T follicular helper cell (primary cell): ENCODE data around the gene ADAMTS14.
A peak's percentile ranks its signal among the peaks of the same experiment; 100 is the strongest.
"Not testable (repeated sequence)": the region's sequence is repeated elsewhere in the genome, so short reads cannot be mapped to it uniquely, and the experiment has no call there.

Experiments used
- DNase-seq: peaks from one replicate; pipeline ENCODE4 v3.0.0-alpha.2; 2020; ENCODE audit warnings: low read depth

ADAMTS14 gene

GRCh38 chr10:70751991-70752390, 79.7 kb downstream of the ADAMTS14 start:
- DNase-seq = no peak

- DNase-seq = no peak
Measured at GRCh38 chr10:70752571-70752970, 80.3 kb downstream of the ADAMTS14 start.

DNA sequence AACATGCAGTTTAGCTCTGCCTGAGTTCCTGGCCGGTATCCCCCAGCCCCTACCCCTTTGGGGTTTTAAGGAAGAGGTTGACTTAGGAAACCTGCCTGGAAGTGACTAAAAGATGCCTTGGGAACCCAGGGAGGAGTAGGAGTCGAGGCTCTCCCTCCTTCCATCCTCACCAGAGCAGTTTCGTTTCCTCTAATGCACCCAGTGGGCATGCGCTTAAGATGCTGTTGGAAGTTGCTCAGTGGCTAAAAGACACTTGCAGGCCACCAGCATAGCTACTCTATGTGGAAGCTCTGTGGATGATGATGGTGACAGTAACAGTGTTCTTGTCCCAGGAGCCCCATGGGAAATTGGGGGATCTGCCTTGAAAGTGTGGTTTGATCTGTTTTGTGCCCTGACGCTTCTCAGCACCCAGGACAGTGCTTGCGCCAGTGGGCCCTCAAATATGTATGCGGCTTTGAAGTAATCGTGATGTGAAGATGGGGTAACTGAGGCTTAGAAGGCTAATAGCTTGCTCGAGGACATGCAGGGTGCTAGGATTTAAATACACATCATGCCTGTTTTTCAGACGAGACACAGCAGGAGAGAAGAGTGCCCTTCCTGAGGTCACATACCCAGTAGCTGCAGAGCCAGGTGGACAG, 80.8 kb downstream of the ADAMTS14 start:
- no peak for DNase-seq

- DNase-seq = no peak
Measured at GRCh38 chr10:70753841-70754621, 81.7 kb downstream of the ADAMTS14 start.

DNA sequence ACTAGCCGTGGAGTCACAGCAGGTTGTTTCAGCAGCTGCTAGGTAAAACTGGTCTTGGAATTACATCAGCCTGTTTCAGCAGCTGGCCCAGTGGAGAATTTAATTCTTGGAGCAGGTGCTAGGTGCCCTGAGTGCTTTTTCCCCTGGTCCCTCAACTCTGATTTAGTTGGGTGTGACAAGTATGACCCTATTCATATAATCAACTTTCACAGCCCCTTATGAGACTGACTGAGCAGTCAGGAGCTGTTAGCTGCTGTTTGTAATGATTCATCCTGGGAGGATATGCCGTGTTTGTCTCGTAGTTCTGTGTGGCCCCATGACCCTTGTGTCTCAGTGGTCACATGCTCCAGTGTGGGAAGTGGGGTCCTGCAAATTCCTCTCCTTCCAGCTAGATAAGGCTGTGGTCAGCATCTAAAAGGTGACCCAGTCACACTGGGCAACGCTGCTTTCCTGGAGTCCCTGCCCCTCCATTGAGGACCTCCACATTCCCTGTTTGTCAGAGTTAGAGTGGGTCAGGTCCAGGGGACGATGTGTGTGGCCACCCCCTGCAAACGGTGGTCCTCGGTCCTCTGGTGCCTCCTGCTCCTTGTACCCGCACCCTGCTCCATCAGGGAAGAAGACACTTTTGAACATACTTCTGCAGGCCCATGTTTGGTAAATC, 84.5 kb downstream of the ADAMTS14 start:
- DNase-seq = no peak

DNA sequence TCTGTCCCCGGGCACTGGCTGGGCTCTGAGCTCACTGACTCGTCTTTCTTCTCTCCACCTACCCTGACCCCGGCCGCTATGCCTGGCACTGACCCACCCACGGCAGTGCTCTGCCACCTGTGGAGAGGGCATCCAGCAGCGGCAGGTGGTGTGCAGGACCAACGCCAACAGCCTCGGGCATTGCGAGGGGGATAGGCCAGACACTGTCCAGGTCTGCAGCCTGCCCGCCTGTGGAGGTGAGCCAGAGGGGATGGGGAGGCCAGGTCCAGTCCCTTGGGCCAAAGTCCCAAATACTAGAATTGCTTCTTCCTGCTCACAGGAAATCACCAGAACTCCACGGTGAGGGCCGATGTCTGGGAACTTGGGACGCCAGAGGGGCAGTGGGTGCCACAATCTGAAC, 85.5 kb downstream of the ADAMTS14 start:
- no peak for DNase-seq

DNA sequence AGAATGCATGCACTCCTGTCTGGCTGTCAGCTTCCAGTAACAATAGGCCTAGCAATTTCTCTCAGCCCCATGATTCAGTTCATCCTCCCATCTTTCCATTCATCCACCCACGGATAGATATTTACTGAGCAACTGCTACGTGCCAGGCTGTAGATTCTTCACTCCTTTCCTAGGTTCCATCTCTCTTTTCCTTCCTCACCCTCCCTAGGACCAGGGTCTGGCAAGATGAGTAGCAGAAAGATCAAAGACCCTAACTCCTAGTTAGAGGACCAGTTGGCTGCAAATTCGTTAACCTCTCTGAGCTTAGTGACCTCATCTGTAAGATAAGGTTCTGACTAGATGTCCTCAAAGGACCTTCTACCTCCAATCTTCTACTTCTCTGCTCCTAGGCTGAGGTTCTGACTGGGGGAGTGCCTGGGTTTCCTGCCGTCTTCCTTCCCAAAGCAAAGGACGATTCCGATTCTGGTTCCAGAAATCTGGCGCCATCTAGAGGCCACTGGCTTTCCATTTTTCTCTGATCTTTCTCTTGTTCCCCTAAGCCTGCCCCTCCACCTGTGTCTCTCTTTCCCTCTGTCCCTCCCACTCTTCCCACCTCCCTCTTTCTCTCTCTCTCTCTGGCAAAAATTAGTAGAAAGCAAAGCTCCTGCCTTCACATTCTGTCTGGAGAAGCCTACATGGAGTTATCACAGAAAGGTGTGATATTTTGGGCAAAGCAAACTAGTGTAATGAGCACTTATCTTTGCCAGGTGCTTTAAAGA, 86.6 kb downstream of the ADAMTS14 start:
- DNase-seq = peak; percentile 47

- no peak for DNase-seq
Measured at GRCh38 chr10:70759781-70760180, 87.5 kb downstream of the ADAMTS14 start.

GRCh38 chr10:70760271-70760787, 88.0 kb downstream of the ADAMTS14 start:
- no peak for DNase-seq

GRCh38 chr10:70761031-70761601, 88.8 kb downstream of the ADAMTS14 start:
- no peak for DNase-seq

GRCh38 chr10:70761727-70762350, 89.5 kb downstream of the ADAMTS14 start:
- no peak for DNase-seq

DNA sequence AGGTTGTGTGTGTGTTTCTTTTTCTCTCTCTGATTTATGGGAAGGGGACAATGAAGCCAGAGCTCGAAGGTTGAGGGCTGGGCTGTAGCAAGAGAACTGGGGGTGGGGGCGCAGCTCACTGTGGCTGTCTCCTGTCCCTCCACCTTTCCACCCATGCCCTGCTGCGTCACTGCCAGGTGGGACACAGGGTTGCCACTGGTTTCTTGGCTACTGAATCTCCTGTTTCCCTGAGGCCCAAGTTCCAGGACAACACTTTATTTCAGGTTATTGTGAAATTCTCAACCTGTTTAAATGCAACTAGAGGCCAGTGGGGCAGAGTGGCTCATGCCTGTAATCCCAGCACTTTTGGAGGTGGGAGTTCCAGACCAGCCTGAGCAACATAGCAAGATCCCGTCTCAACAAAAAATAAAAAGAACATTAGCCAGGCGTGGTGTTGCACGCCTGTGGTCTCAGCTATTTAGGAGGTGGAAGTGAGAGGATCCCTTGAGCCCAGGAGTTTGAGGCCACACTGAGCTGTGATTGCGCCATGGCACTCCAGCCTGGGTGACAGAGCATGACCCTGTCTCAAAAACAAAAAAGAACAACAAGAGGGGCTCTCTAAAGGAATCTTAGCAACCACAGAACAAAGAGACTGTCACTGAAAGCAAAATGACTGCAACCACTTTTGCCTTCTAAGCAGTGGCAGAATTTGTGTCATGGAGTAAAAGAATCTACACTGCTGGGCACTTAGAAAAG, 90.3 kb downstream of the ADAMTS14 start:
- DNase-seq = no peak

DNA sequence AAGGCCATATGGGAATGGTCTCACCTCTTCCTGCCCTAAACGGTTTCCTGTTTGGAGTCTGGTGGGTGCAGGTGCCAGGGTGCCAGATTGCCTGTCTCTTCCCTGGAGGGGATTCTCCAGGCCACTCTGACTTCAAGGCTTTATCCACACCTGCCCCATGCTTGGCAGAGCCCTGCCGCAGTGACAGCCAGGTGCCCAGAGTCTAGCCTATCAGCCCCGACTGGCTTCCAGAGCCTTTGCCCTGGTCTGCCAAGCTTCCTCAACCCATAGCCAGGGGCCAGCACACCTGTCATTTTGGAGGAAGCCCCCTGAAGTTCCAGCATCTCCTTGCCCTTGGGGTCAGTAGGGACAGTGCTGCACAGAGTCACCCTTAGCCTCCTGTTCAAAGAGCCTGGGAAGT, 91.3 kb downstream of the ADAMTS14 start:
- no peak for DNase-seq

GRCh38 chr10:70765794-70766594, 93.7 kb downstream of the ADAMTS14 start:
- DNase-seq = no peak

DNA sequence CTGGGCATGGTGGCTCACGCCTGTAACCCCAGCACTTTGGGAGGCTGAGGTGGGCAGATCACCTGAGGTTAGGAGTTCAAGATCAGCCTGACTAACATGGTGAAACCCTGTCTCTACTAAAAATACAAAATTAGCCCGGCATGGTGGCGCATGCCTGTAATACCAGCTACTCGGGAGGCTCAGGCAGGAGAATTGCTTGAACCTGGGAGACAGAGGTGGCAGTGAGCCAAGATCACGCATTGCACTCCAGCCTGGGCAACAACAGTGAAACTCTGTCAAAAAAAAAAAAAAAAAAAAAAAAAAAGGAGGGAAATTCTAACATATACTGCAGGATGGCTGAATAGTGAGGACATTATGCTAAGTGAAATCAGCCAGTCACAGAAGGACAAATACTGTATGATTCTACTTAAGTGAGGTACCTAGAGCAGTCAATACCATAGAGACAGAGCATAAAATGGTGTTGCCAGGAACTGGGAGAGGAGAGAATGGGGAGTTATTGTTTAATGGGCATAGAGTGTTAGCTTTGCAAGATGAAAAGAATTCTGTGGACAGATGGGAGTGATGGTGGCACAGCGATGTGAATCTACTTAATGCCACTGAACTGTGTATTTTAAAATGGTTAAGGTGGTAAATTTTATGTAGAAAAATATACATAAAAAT, 95.8 kb downstream of the ADAMTS14 start:
- not testable (repeated sequence) for DNase-seq

GRCh38 chr10:70769121-70769520, 96.8 kb downstream of the ADAMTS14 start:
- no peak for DNase-seq

DNA sequence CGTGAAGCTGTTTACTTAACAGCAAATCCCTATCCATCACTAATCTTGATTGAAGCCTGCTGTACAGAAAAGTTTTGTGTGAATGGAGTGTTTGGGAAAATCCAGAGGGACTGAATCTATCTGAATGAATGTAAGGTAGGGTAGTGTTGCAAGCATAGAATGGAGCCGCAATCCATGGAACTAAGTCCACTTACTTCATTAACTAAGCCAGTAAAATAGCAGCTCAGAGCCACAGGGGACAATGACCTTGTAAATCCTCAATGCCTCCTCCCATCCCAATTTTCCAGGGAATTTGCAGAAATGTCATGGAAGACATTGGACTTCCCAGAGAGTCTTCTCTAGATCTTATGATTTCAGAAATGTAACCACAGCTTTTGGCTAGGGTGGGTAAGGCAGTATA, 97.7 kb downstream of the ADAMTS14 start:
- DNase-seq = no peak

DNA sequence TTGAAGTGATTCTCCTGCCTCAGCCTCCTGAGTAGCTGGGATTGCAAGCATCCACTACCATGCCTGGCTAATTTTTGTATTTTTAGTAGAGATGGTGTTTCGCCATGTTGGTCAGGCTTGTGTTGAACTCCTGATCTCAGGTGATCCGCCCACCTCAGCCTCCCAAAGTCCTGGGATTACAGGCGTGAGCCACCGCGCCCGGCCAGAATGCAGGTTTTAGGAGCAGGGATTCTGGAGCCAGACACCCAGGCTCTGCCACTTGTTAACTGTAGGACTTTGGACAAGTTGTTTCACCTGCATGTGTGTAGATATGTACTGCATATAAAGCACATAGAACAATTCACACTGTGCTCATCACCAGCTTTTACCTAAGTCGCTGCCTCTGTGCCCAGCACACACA, 98.2 kb downstream of the ADAMTS14 start:
- not testable (repeated sequence) for DNase-seq
